ENCODE results near the gene DPP10. TPM values are rescaled to one million over a fixed set of nuclear protein-coding genes. Genes with fewer than 3 reads are reported as not detected.

Gene DPP10
- total RNA-seq, 6 experiments from 2014 or later, result not detected

DNA sequence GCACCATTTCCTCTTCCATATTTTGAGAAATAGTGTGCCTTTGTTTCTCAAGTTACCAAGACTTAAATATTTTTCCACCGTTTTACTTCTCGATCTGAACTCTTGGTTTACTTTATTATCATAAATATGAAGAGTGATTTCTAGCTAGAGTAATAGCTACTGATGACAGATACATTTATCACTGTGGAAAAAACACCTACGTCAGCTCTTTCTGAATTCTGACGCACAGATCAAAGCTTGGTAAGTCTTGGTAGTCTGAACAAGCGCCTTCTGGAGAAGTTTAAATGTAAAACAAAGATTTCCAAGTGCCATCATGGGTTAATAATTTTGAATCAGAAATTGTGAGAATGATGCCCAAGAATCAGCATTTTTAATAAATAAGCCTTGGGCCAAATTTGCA lies 367.7 kb downstream of the DPP10 start:
- Mint-ChIP-seq H3K4me3 (no peak overlapping the region), H3K36me3 (ENCODE audit: low read depth) (0 out of 2 replicates have a peak, but pooled peaks cover 5% of the 10 kb centered on the region), H3K27ac (no peak overlapping the region), H3K9me3 (peaks cover 38% of the 10 kb centered on the region), H3K4me1 (ENCODE audit: low read depth) (no peaks in the 10 kb centered on the region), H3K27me3 (ENCODE audit: insufficient read depth) (no peaks in the 10 kb centered on the region)
- TF ChIP-seq, protein P1, sequence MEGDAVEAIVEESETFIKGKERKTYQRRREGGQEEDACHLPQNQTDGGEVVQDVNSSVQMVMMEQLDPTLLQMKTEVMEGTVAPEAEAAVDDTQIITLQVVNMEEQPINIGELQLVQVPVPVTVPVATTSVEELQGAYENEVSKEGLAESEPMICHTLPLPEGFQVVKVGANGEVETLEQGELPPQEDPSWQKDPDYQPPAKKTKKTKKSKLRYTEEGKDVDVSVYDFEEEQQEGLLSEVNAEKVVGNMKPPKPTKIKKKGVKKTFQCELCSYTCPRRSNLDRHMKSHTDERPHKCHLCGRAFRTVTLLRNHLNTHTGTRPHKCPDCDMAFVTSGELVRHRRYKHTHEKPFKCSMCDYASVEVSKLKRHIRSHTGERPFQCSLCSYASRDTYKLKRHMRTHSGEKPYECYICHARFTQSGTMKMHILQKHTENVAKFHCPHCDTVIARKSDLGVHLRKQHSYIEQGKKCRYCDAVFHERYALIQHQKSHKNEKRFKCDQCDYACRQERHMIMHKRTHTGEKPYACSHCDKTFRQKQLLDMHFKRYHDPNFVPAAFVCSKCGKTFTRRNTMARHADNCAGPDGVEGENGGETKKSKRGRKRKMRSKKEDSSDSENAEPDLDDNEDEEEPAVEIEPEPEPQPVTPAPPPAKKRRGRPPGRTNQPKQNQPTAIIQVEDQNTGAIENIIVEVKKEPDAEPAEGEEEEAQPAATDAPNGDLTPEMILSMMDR (IDR thresholded peaks at IDR 0.05), result no peak
- no peak for DNase-seq

DNA sequence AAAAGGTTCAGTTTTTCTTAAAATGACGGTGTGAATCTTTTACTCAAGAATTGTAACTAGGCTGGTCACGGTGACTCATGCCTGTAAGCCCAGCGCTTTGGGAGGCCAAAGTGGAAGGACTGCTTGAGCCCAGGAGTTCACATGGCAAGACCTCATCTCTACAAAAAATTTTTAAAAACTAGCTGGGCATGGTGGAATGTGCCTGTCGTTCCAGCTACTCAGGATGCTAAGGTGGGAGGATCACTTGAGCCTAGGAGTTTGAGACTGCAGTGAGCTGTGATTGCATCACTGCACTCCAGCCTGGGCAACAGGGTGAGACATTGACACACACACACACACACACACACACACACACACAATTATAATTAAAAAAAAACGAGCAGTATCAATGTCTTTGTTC lies 369.8 kb downstream of the DPP10 start:
- H3K36me3 Mint-ChIP-seq (ENCODE audit: low read depth), result no peaks in the 10 kb centered on the region
- no peak for DNase-seq
- no peak overlapping the region for H3K27ac Mint-ChIP-seq
- H3K4me1 Mint-ChIP-seq (ENCODE audit: low read depth), result no peaks in the 10 kb centered on the region
- H3K9me3 Mint-ChIP-seq, result peaks cover 31% of the 10 kb centered on the region
- TF ChIP-seq, protein P1 (IDR thresholded peaks at IDR 0.05), result no peak
- no peaks in the 10 kb centered on the region for H3K27me3 Mint-ChIP-seq (ENCODE audit: insufficient read depth)
- H3K4me3 Mint-ChIP-seq, result no peak overlapping the region

GRCh38 chr2:114814355-114814754 lies 371.9 kb downstream of the DPP10 start:
- DNase-seq, result no peak
- no peaks in the 10 kb centered on the region for H3K36me3 Mint-ChIP-seq (ENCODE audit: low read depth)
- no peaks in the 10 kb centered on the region for H3K4me1 Mint-ChIP-seq (ENCODE audit: low read depth)
- TF ChIP-seq, protein P1 (IDR thresholded peaks at IDR 0.05), result no peak
- H3K4me3 Mint-ChIP-seq, result no peak overlapping the region
- H3K9me3 Mint-ChIP-seq, result peaks cover 38% of the 10 kb centered on the region
- H3K27ac Mint-ChIP-seq, result no peak overlapping the region
- no peaks in the 10 kb centered on the region for H3K27me3 Mint-ChIP-seq (ENCODE audit: insufficient read depth)

DNA sequence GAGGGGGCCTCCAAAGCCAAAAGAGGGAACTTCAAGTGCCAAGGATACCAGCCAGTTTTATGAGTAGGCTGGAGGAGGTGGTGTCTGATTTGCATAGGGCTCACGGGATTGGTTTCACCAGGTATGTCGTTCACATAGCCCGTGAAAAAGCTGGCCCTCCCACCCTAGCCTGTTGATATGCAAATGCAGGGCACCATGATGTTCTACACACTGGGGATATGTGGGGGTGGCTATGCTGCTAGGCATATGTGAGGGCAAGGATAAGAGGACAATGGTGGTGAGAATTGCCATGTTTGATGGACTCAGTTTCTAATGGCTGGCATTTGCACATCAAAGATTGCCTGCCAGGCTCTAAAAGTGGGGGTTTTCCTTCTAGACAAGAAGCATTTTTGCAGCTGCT lies 378.6 kb downstream of the DPP10 start:
- H3K27ac Mint-ChIP-seq, result no peak overlapping the region
- no peaks in the 10 kb centered on the region for H3K27me3 Mint-ChIP-seq (ENCODE audit: insufficient read depth)
- TF ChIP-seq, protein P1 (IDR thresholded peaks at IDR 0.05), result no peak
- H3K9me3 Mint-ChIP-seq, result peaks cover 56% of the 10 kb centered on the region
- no peaks in the 10 kb centered on the region for H3K4me1 Mint-ChIP-seq (ENCODE audit: low read depth)
- no peak overlapping the region for H3K4me3 Mint-ChIP-seq
- H3K36me3 Mint-ChIP-seq (ENCODE audit: low read depth), result no peaks in the 10 kb centered on the region
- DNase-seq, result no peak

DNA sequence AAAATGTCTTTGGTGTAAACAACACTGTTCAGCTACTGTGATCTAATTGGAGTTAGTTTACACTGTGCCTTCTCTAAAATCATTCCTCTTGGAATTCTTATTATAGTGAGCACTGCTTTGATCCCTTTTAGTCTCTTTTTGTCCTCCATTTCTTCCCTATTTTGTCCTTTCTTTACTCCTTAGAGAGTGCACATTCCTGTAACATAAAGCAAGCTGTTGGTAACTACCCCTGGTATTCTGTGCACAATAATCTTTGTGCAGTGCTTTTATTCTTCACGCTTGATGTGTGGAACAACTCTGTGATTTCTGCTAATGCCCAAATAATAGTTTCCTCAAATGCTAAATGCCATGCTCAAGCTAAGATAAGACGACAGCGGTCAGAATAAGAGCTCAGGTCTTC lies 401.5 kb downstream of the DPP10 start:
- no peak for DNase-seq
- TF ChIP-seq, protein P1 (IDR thresholded peaks at IDR 0.05), result no peak
- H3K27me3 Mint-ChIP-seq (ENCODE audit: insufficient read depth), result no peaks in the 10 kb centered on the region
- H3K36me3 Mint-ChIP-seq (ENCODE audit: low read depth), result no peaks in the 10 kb centered on the region
- H3K27ac Mint-ChIP-seq, result no peak overlapping the region
- no peaks in the 10 kb centered on the region for H3K4me1 Mint-ChIP-seq (ENCODE audit: low read depth)
- no peak overlapping the region for H3K4me3 Mint-ChIP-seq
- H3K9me3 Mint-ChIP-seq, result peaks cover 47% of the 10 kb centered on the region

GRCh38 chr2:114857196-114857595 lies 414.8 kb downstream of the DPP10 start:
- Mint-ChIP-seq H3K27me3 (ENCODE audit: insufficient read depth) (no peaks in the 10 kb centered on the region), H3K9me3 (peaks cover 23% of the 10 kb centered on the region), H3K27ac (no peak overlapping the region), H3K4me3 (no peak overlapping the region), H3K4me1 (ENCODE audit: low read depth) (no peaks in the 10 kb centered on the region), H3K36me3 (ENCODE audit: low read depth) (no peaks in the 10 kb centered on the region)
- no peak for DNase-seq
- TF ChIP-seq, protein P1 (IDR thresholded peaks at IDR 0.05), result no peak

Measured in HFFc6 (cell line).